Measurements from ENCODE around the gene TMEM54. TPM values are rescaled to one million over a fixed set of nuclear protein-coding genes. Genes with fewer than 3 reads are reported as not detected.

Gene TMEM54
- total and polyA plus RNA-seq, 10 of the 15 experiments (the other 5 are each of a cell fraction or from before 2014, with no cell fraction given), result 0.07 to 0.94 (median 0.56) TPM; not detected in 1

DNA sequence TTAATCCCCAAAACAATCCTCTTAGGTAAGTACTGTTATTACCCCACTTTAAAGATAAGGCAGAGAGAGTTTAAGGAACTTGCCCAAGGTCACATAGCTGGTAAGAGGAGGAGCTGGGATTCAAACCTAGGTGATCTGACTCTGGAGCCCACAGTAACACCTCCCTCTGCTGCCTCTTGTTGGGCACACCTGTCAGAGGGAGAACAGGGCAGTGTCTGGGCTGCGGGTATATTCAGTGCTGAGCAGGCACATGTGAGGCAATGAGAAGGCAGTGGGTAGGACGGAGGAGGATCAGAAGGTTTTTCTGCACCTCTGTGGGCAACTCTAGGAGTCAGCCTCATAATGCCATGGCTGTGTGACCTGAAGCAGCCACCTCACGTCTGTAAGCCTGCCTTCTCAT, 13.1 kb downstream of the TMEM54 start:
- H3K4me2 ChIP-seq (ENCODE audit: control insufficient read depth, insufficient read depth), result no peak overlapping the region
- no TSS peak for BruUV-seq (replicated peaks)
- no peaks in the 10 kb centered on the region; the same call in 2 of the 3 replicates for H3K9me3 ChIP-seq (replicated peaks; ENCODE audit: control insufficient read depth, insufficient read depth, low read length)
- no peak for TF ChIP-seq PAX8 (IDR thresholded peaks at IDR 0.05)
- TF ChIP-seq NR2F1 (conservative IDR thresholded peaks at IDR 0.05), result no peak
- no peak for TF ChIP-seq ZZZ3 (IDR thresholded peaks at IDR 0.05; ENCODE audit: control insufficient read depth, insufficient read length, low read depth)
- TF ChIP-seq, protein P1, sequence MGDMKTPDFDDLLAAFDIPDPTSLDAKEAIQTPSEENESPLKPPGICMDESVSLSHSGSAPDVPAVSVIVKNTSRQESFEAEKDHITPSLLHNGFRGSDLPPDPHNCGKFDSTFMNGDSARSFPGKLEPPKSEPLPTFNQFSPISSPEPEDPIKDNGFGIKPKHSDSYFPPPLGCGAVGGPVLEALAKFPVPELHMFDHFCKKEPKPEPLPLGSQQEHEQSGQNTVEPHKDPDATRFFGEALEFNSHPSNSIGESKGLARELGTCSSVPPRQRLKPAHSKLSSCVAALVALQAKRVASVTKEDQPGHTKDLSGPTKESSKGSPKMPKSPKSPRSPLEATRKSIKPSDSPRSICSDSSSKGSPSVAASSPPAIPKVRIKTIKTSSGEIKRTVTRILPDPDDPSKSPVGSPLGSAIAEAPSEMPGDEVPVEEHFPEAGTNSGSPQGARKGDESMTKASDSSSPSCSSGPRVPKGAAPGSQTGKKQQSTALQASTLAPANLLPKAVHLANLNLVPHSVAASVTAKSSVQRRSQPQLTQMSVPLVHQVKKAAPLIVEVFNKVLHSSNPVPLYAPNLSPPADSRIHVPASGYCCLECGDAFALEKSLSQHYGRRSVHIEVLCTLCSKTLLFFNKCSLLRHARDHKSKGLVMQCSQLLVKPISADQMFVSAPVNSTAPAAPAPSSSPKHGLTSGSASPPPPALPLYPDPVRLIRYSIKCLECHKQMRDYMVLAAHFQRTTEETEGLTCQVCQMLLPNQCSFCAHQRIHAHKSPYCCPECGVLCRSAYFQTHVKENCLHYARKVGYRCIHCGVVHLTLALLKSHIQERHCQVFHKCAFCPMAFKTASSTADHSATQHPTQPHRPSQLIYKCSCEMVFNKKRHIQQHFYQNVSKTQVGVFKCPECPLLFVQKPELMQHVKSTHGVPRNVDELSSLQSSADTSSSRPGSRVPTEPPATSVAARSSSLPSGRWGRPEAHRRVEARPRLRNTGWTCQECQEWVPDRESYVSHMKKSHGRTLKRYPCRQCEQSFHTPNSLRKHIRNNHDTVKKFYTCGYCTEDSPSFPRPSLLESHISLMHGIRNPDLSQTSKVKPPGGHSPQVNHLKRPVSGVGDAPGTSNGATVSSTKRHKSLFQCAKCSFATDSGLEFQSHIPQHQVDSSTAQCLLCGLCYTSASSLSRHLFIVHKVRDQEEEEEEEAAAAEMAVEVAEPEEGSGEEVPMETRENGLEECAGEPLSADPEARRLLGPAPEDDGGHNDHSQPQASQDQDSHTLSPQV (IDR thresholded peaks at IDR 0.05), result no peak
- TF ChIP-seq SUZ12 (IDR thresholded peaks at IDR 0.05; ENCODE audit: unreplicated experiment), result no peak
- TF ChIP-seq ATF2 (IDR thresholded peaks at IDR 0.05; ENCODE audit: low read length), result no peak
- TF ChIP-seq WRNIP1 (IDR thresholded peaks at IDR 0.05; ENCODE audit: borderline replicate concordance, low read depth, low read length), result no peak
- TF ChIP-seq, protein P2, sequence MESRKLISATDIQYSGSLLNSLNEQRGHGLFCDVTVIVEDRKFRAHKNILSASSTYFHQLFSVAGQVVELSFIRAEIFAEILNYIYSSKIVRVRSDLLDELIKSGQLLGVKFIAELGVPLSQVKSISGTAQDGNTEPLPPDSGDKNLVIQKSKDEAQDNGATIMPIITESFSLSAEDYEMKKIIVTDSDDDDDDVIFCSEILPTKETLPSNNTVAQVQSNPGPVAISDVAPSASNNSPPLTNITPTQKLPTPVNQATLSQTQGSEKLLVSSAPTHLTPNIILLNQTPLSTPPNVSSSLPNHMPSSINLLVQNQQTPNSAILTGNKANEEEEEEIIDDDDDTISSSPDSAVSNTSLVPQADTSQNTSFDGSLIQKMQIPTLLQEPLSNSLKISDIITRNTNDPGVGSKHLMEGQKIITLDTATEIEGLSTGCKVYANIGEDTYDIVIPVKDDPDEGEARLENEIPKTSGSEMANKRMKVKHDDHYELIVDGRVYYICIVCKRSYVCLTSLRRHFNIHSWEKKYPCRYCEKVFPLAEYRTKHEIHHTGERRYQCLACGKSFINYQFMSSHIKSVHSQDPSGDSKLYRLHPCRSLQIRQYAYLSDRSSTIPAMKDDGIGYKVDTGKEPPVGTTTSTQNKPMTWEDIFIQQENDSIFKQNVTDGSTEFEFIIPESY (IDR thresholded peaks at IDR 0.05), result no peak
- TF ChIP-seq, protein P3, sequence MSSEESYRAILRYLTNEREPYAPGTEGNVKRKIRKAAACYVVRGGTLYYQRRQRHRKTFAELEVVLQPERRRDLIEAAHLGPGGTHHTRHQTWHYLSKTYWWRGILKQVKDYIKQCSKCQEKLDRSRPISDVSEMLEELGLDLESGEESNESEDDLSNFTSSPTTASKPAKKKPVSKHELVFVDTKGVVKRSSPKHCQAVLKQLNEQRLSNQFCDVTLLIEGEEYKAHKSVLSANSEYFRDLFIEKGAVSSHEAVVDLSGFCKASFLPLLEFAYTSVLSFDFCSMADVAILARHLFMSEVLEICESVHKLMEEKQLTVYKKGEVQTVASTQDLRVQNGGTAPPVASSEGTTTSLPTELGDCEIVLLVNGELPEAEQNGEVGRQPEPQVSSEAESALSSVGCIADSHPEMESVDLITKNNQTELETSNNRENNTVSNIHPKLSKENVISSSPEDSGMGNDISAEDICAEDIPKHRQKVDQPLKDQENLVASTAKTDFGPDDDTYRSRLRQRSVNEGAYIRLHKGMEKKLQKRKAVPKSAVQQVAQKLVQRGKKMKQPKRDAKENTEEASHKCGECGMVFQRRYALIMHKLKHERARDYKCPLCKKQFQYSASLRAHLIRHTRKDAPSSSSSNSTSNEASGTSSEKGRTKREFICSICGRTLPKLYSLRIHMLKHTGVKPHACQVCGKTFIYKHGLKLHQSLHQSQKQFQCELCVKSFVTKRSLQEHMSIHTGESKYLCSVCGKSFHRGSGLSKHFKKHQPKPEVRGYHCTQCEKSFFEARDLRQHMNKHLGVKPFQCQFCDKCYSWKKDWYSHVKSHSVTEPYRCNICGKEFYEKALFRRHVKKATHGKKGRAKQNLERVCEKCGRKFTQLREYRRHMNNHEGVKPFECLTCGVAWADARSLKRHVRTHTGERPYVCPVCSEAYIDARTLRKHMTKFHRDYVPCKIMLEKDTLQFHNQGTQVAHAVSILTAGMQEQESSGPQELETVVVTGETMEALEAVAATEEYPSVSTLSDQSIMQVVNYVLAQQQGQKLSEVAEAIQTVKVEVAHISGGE (CRISPR knock-in tag; IDR thresholded peaks at IDR 0.05), result no peak
- TF ChIP-seq, protein P4, sequence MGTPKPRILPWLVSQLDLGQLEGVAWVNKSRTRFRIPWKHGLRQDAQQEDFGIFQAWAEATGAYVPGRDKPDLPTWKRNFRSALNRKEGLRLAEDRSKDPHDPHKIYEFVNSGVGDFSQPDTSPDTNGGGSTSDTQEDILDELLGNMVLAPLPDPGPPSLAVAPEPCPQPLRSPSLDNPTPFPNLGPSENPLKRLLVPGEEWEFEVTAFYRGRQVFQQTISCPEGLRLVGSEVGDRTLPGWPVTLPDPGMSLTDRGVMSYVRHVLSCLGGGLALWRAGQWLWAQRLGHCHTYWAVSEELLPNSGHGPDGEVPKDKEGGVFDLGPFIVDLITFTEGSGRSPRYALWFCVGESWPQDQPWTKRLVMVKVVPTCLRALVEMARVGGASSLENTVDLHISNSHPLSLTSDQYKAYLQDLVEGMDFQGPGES (IDR thresholded peaks at IDR 0.05), result no peak
- TF ChIP-seq JUND (IDR thresholded peaks at IDR 0.05; ENCODE audit: low read depth, low read length), result no peak
- H2AFZ ChIP-seq (ENCODE audit: control insufficient read depth, low read depth, low read length), result no peak overlapping the region
- ChIA-PET RAD21 (ENCODE audit: unreplicated experiment) (no interaction called here), POLR2A (no interaction called here), CTCF (interaction anchor here (2.1 kb wide), 1 partner anchor 12 kb away, joined by 7 read pairs; no protein-coding TSS in a partner anchor), SMC1A (ENCODE audit: uncharacterized antibody, unreplicated experiment) (no interaction called here)
- H3K4me1 ChIP-seq (ENCODE audit: control insufficient read depth, insufficient read depth, low read length), result no peaks in the 10 kb centered on the region
- H3K79me2 ChIP-seq (ENCODE audit: control insufficient read depth, insufficient read depth, low read length), result no peaks in the 10 kb centered on the region
- H3K4me3 ChIP-seq, result no peak overlapping the region
- DNase-seq (ENCODE audit: low read depth, low spot score) (no peak), ATAC-seq (no peak), FAIRE-seq (no peak)
- 27% methylated on average over 3 of the region's 3 CpGs for WGBS (ENCODE audit: insufficient coverage, insufficient replicate concordance, low lambda C conversion rate, missing lambda C conversion rate)
- H3K9ac ChIP-seq (ENCODE audit: control insufficient read depth, insufficient read depth, low read length), result no peak overlapping the region
- in situ Hi-C loops (cut with MboI), result no loop called here
- no peaks in the 10 kb centered on the region for H3K36me3 ChIP-seq (ENCODE audit: control insufficient read depth in 2 of 2, insufficient read depth in 2 of 2, low read length in 1 of 2)
- no peaks in the 10 kb centered on the region for H4K20me1 ChIP-seq (ENCODE audit: control insufficient read depth, insufficient read depth)
- no peak overlapping the region for H3K27ac ChIP-seq (ENCODE audit: control insufficient read depth, insufficient read depth)
- H3K27me3 ChIP-seq (replicated peaks in 1 of 2; ENCODE audit: control insufficient read depth in 2 of 2, insufficient read depth in 2 of 2, low read length in 1 of 2), result peaks cover 11% of the 10 kb centered on the region in 2 experiments
- intact Hi-C loops (cut with micrococcal nuclease; ENCODE audit: unreplicated experiment), result no loop called here

Data from GM12878 (cell line).